H1 (cell line): ENCODE data around the gene NEK10. TPM values are rescaled to one million over a fixed set of nuclear protein-coding genes. Genes with fewer than 3 reads are reported as not detected.

Experiments
- CTCF ChIA-PET: fragments of 300-600 bp; sonication (Branson Sonifier 250); formaldehyde crosslinking; loops from one replicate; lab custom pipeline; 2021; ENCODE audit not compliant: partially characterized antibody; lab: Charles Lee
- POLR2A ChIA-PET: fragments of 300-600 bp; sonication (Branson Sonifier 250); formaldehyde crosslinking; loops from one replicate; lab custom pipeline; 2021; ENCODE audit warnings: inconsistent platforms; ENCODE audit not compliant: partially characterized antibody; lab: Charles Lee
- DNase-seq, 2 experiments: peaks; one replicate each; pipeline versions ENCODE4 v3.0.0 to v3.0.0-alpha.2; 2010 to 2022; ENCODE audit warnings: low spot score in 2 of 2, low read depth in 1 of 2, mixed read lengths in 1 of 2
- FAIRE-seq: peaks from 2 replicates; lab custom pipeline; 2011; peaks lifted over from hg19 to GRCh38; lab: Jason Lieb, UNC
- H2AFZ ChIP-seq: 2 replicates; pipeline ENCODE4 v1.8.1; 2012; ENCODE audit warnings: low read length, inconsistent platforms
- H2AK5ac ChIP-seq: 2 replicates; pipeline ENCODE4 v1.6.1; 2013; ENCODE audit warnings: low read depth, low read length
- H2BK120ac ChIP-seq: replicated peaks from 2 replicates; pipeline ENCODE3; 2013; ENCODE audit warnings: low read depth, low read length, inconsistent platforms
- H2BK12ac ChIP-seq: 2 replicates; pipeline ENCODE4 v1.6.1; 2013; ENCODE audit warnings: low read depth, low read length
- H2BK15ac ChIP-seq: 2 replicates; pipeline ENCODE4 v1.6.1; 2013; ENCODE audit warnings: low read length
- H2BK20ac ChIP-seq: 2 replicates; pipeline ENCODE4 v1.6.1; 2013; ENCODE audit warnings: low read length
- H2BK5ac ChIP-seq: 2 replicates; pipeline ENCODE4 v1.6.1; 2013; ENCODE audit warnings: low read depth, low read length
- H3K14ac ChIP-seq: 2 replicates; pipeline ENCODE4 v1.6.1; 2013; ENCODE audit warnings: inconsistent platforms; ENCODE audit not compliant: insufficient read length
- H3K18ac ChIP-seq: 2 replicates; pipeline ENCODE4 v1.6.1; 2013; ENCODE audit warnings: low read length; ENCODE audit errors: extremely low read depth
- H3K23ac ChIP-seq: 2 replicates; pipeline ENCODE4 v1.6.1; 2013; ENCODE audit warnings: inconsistent platforms; ENCODE audit not compliant: insufficient read length
- H3K23me2 ChIP-seq: 2 replicates; pipeline ENCODE4 v1.6.1; 2013; ENCODE audit warnings: low read depth, low read length
- H3K27ac ChIP-seq: 2 replicates; pipeline ENCODE4 v1.6.1; 2011; ENCODE audit warnings: low read depth, low read length, inconsistent platforms
- H3K27me3 ChIP-seq, 4 experiments: replicated peaks in 1 of 4; 1 replicate in 1 of 4; 2 replicates in 3 of 4; pipeline versions ENCODE4 v1.6.1 to v1.8.1; 2011 to 2013; ENCODE audit warnings: low read length in 3 of 4, mild to moderate bottlenecking in 3 of 4, inconsistent platforms in 2 of 4, mixed read lengths in 2 of 4, moderate library complexity in 1 of 4; ENCODE audit not compliant: control insufficient read depth in 3 of 4, insufficient read depth in 3 of 4; ENCODE audit errors: extremely low read depth in 1 of 4
- H3K36me3 ChIP-seq, 4 experiments: 2 replicates each; pipeline versions ENCODE4 v1.6.1 to v1.8.1; 2011 to 2013; ENCODE audit warnings: mild to moderate bottlenecking in 4 of 4, low read length in 3 of 4, moderate library complexity in 2 of 4, control low read depth in 1 of 4, inconsistent platforms in 1 of 4; ENCODE audit not compliant: insufficient read depth in 4 of 4, control insufficient read depth in 2 of 4
- H3K4ac ChIP-seq: replicated peaks from 2 replicates; pipeline ENCODE3; 2013; ENCODE audit warnings: low read length, low read depth, mixed read lengths, inconsistent platforms; ENCODE audit not compliant: insufficient read length
- H3K4me1 ChIP-seq, 4 experiments: replicated peaks in 1 of 4; 1 replicate in 1 of 4; 2 replicates in 3 of 4; pipeline versions ENCODE4 v1.6.1 to v1.8.1; 2011 to 2013; ENCODE audit warnings: low read length in 3 of 4, inconsistent platforms in 2 of 4, mixed read lengths in 1 of 4; ENCODE audit not compliant: insufficient read depth in 4 of 4, control insufficient read depth in 3 of 4
- H3K4me2 ChIP-seq, 2 experiments: 2 replicates each; pipeline versions ENCODE4 v1.6.1 to v1.8.1; 2011 to 2013; ENCODE audit warnings: low read depth in 2 of 2, low read length in 2 of 2, control low read depth in 1 of 2, inconsistent platforms in 1 of 2, mild to moderate bottlenecking in 1 of 2; ENCODE audit not compliant: insufficient read depth in 1 of 2
- H3K4me3 ChIP-seq, 4 experiments: fragments of 200-600, 300-600 bp in 1 of 4; sonication (generic), shearing (Covaris generic), sonication (Bioruptor Twin) in 1 of 4; 2 replicates each; pipeline versions ENCODE4 v1.5.1 to v1.8.1; 2011 to 2016; ENCODE audit warnings: low read length in 4 of 4, low read depth in 3 of 4, control low read depth in 2 of 4, inconsistent platforms in 2 of 4, mild to moderate bottlenecking in 2 of 4, mixed read lengths in 1 of 4, moderate library complexity in 1 of 4; ENCODE audit not compliant: insufficient read depth in 2 of 4; ENCODE audit errors: extremely low read depth in 1 of 4
- H3K56ac ChIP-seq: replicated peaks from 2 replicates; pipeline ENCODE3; 2013; ENCODE audit warnings: low read depth, mild to moderate bottlenecking, mixed read lengths, low read length, inconsistent platforms; ENCODE audit not compliant: insufficient read length
- H3K79me1 ChIP-seq: 2 replicates; pipeline ENCODE4 v1.6.1; 2013; ENCODE audit warnings: low read depth, low read length, control low read depth
- H3K79me2 ChIP-seq, 2 experiments: 2 replicates each; pipeline versions ENCODE4 v1.6.1 to v1.8.1; 2012 to 2013; ENCODE audit warnings: low read length in 2 of 2, mild to moderate bottlenecking in 2 of 2, inconsistent platforms in 1 of 2; ENCODE audit not compliant: insufficient read depth in 2 of 2, control insufficient read depth in 1 of 2
- H3K9ac ChIP-seq, 4 experiments: replicated peaks in 1 of 4; 1 replicate in 1 of 4; 2 replicates in 3 of 4; pipeline versions ENCODE4 v1.6.1 to v1.8.1; 2011 to 2013; ENCODE audit warnings: low read depth in 3 of 4, low read length in 3 of 4, control low read depth in 2 of 4, mild to moderate bottlenecking in 2 of 4, moderate library complexity in 2 of 4, inconsistent platforms in 1 of 4; ENCODE audit errors: extremely low read depth in 1 of 4
- H3K9me3 ChIP-seq, 2 experiments: 2 replicates each; pipeline versions ENCODE4 v1.6.1 to v1.8.1; 2012 to 2013; ENCODE audit warnings: mild to moderate bottlenecking in 2 of 2, moderate library complexity in 2 of 2, control low read depth in 1 of 2, inconsistent platforms in 1 of 2, low read depth in 1 of 2, low read length in 1 of 2, mixed read lengths in 1 of 2; ENCODE audit not compliant: insufficient read depth in 2 of 2
- H4K20me1 ChIP-seq, 2 experiments: replicated peaks in 1 of 2; 2 replicates each; pipeline versions ENCODE3 to v1.8.1; 2011 to 2013; ENCODE audit warnings: inconsistent platforms in 2 of 2, low read length in 2 of 2, mild to moderate bottlenecking in 1 of 2; ENCODE audit not compliant: insufficient read depth in 2 of 2, control insufficient read depth in 1 of 2
- H4K5ac ChIP-seq: 2 replicates; pipeline ENCODE4 v1.6.1; 2013; ENCODE audit warnings: low read length, low read depth, mixed read lengths, inconsistent platforms; ENCODE audit not compliant: insufficient read length
- H4K8ac ChIP-seq: 2 replicates; pipeline ENCODE4 v1.8.0; 2013; ENCODE audit warnings: mild to moderate bottlenecking, moderate library complexity, low read length, inconsistent platforms; ENCODE audit not compliant: insufficient read depth; ENCODE audit errors: extremely low read depth
- H4K91ac ChIP-seq: replicated peaks from 2 replicates; pipeline ENCODE3; 2013; ENCODE audit warnings: low read length, mixed read lengths, inconsistent platforms; ENCODE audit not compliant: insufficient read length
- JUND ChIP-seq: IDR thresholded peaks from 2 replicates; pipeline ENCODE4 v1.6.1; 2011; ENCODE audit warnings: mild to moderate bottlenecking, improper control_type of control experiment, low read length
- KDM1A ChIP-seq: fragments of 200-600, 300-600 bp; sonication (generic); IDR thresholded peaks from 2 replicates; pipeline ENCODE4 v1.7.1; 2016; ENCODE audit warnings: mild to moderate bottlenecking, low read length, borderline replicate concordance
- KDM5A ChIP-seq: fragments of 200-600 bp; IDR thresholded peaks from 2 replicates; pipeline ENCODE4 v1.7.1; 2012; ENCODE audit warnings: mild to moderate bottlenecking, low read length, inconsistent platforms, mixed read lengths
- POU5F1 ChIP-seq: IDR thresholded peaks from 2 replicates; pipeline ENCODE4 v1.6.1; 2011; ENCODE audit warnings: low read depth, mild to moderate bottlenecking, low read length, moderate library complexity
- WGBS, 2 experiments: shearing (Covaris generic) in 1 of 2; methylation state at CpG; one replicate each; pipeline versions ENCODE4 v1.1.6 to v1.1.7; 2013 to 2015; ENCODE audit warnings: low lambda C conversion rate in 2 of 2, mixed read lengths in 2 of 2, inconsistent platforms in 1 of 2, low coverage in 1 of 2, missing lambda C conversion rate in 1 of 2; ENCODE audit not compliant: insufficient replicate concordance in 2 of 2, insufficient coverage in 1 of 2, insufficient read length in 1 of 2; ENCODE audit errors: extremely low coverage in 1 of 2, missing lambda C conversion rate in 1 of 2; 5-methylcytosine and 5-hydroxymethylcytosine counted together
- polyA plus RNA-seq, 7 experiments: library from polyadenylated mRNA; depleted of rRNA in 3 of 7; stranded (reverse) in 5 of 7; unstranded in 2 of 7; fragments of >200 nt in 5 of 7; fragments of 200-250 nt in 2 of 7; gene quantifications; 1 replicate in 5 of 7; 2 replicates in 1 of 7; 4 replicates in 1 of 7; pipeline versions ENCODE4 v1.2.1 to v1.2.3, GENCODE V29; 2011 to 2013; ENCODE audit warnings: missing spikeins in 2 of 7, mixed read lengths in 2 of 7
- total RNA-seq: library from RNA; stranded (reverse); fragmentation: NEBNext Ultra II Directional; extraction: Animal tissue kit (Norgen Biotek cat#: 25700); gene quantifications from 2 replicates; pipeline ENCODE4 v1.2.1, GENCODE V29; 2021
- TF ChIP-seq, protein P1 (sequence below): IDR thresholded peaks from 2 replicates; pipeline ENCODE4 v1.6.1; 2011; ENCODE audit warnings: low read length, improper control_type of control experiment

Gene NEK10
- total and polyA plus RNA-seq, 2 of the 8 experiments (the other 6 are each of a cell fraction or from before 2014, with no cell fraction given), result 0.18 to 0.50 TPM

DNA sequence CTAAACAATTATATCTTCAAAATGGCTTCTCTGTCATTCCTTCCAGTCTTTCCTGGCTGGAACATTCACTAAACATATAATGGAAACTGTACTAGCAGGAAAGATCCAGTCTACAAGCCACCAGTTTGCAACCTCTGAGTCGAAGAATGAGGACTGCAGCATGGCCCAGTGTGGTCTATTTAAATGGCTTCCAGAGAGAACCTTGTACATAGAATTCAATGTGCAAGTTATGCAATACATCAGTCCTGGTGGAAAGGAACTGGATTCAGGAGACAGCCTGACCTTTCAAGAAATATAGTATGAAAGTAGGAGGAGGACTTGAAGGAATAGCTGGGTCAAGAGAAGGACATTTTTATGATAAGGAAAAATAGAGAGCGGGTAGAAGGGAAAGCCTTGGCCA is 49.9 kb downstream of the NEK10 start:
- H2BK20ac ChIP-seq, result no peak overlapping the region
- no peak overlapping the region for H2BK12ac ChIP-seq
- no peak overlapping the region for H4K5ac ChIP-seq
- no peak overlapping the region for H3K4me2 ChIP-seq
- no peak overlapping the region for H3K23ac ChIP-seq
- no peak overlapping the region for H3K9ac ChIP-seq
- ChIA-PET POLR2A (no interaction called here), CTCF (interaction anchor here (1.0 to 1.5 kb wide), 3 partner anchors 10 to 35 kb away, joined by 3 to 7 read pairs (median 5); no protein-coding TSS in a partner anchor)
- H3K4me3 ChIP-seq, result no peak overlapping the region
- WGBS, 2 experiments, result 87% methylated on average over 2 of the region's 2 CpGs; no CpG with 5 or more reads in 1 of the 2 experiments
- no peak for FAIRE-seq
- no peaks in the 10 kb centered on the region; the same call in 1 of the 2 replicates for H3K79me1 ChIP-seq
- no peak overlapping the region for H2BK120ac ChIP-seq
- H3K18ac ChIP-seq, result no peak overlapping the region
- H2AFZ ChIP-seq, result no peak overlapping the region
- H2BK15ac ChIP-seq, result no peak overlapping the region
- H2AK5ac ChIP-seq, result no peak overlapping the region
- H3K4ac ChIP-seq, result no peak overlapping the region
- no peak overlapping the region for H2BK5ac ChIP-seq
- DNase-seq, result no peak
- no peaks in the 10 kb centered on the region for H3K9me3 ChIP-seq
- H3K27me3 ChIP-seq, result no peaks in the 10 kb centered on the region
- H3K79me2 ChIP-seq, result no peaks in the 10 kb centered on the region
- H4K20me1 ChIP-seq, result no peaks in the 10 kb centered on the region
- no peaks in the 10 kb centered on the region for H3K4me1 ChIP-seq
- H3K56ac ChIP-seq, result no peak overlapping the region
- no peak overlapping the region for H3K27ac ChIP-seq
- H4K8ac ChIP-seq, result no peak overlapping the region
- H3K23me2 ChIP-seq, result no peaks in the 10 kb centered on the region
- TF ChIP-seq KDM1A (no peak), KDM5A (no peak), JUND (no peak), POU5F1 (no peak)
- TF ChIP-seq, protein P1, sequence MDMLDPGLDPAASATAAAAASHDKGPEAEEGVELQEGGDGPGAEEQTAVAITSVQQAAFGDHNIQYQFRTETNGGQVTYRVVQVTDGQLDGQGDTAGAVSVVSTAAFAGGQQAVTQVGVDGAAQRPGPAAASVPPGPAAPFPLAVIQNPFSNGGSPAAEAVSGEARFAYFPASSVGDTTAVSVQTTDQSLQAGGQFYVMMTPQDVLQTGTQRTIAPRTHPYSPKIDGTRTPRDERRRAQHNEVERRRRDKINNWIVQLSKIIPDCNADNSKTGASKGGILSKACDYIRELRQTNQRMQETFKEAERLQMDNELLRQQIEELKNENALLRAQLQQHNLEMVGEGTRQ, result no peak
- no peak overlapping the region for H3K14ac ChIP-seq
- H4K91ac ChIP-seq, result no peak overlapping the region
- H3K36me3 ChIP-seq, result no peaks in the 10 kb centered on the region
